Mesothelial cell of epicardium (in vitro differentiated cells): ENCODE measurements around the gene PARD3. TPM values are rescaled to one million over a fixed set of nuclear protein-coding genes. Genes with fewer than 3 reads are reported as not detected.
"Not testable (repeated sequence)": the region's sequence is repeated elsewhere in the genome, so short reads cannot be mapped to it uniquely, and the experiment has no call there.

Experiments used
- DNase-seq, 2 experiments: peaks; one replicate each; pipeline ENCODE4 v3.0.0; 2021; ENCODE audit warnings: low spot score in 2 of 2; ENCODE audit not compliant: unreplicated experiment in 2 of 2
- H3K27ac Mint-ChIP-seq: 2 replicates; pipeline ENCODE4 v1.8.0; 2021; ENCODE audit warnings: mixed read lengths
- H3K27me3 Mint-ChIP-seq: 2 replicates; pipeline ENCODE4 v1.8.0; 2021; ENCODE audit warnings: low read depth, mixed read lengths
- H3K36me3 Mint-ChIP-seq: 2 replicates; pipeline ENCODE4 v1.8.0; 2021; ENCODE audit warnings: mixed read lengths
- H3K4me1 Mint-ChIP-seq: 2 replicates; pipeline ENCODE4 v1.8.0; 2021; ENCODE audit warnings: mixed read lengths
- H3K4me3 Mint-ChIP-seq: 2 replicates; pipeline ENCODE4 v1.8.0; 2021; ENCODE audit warnings: mild to moderate bottlenecking, moderate library complexity, mixed read lengths
- H3K9me3 Mint-ChIP-seq: 2 replicates; pipeline ENCODE4 v1.8.0; 2021; ENCODE audit warnings: mixed read lengths
- total RNA-seq: library from RNA; stranded (reverse); gene quantifications from 3 replicates; pipeline ENCODE4 v1.2.1, GENCODE V29; 2021
- TF ChIP-seq, protein P1 (sequence below): fragments of 200-600 bp; sonication (generic); IDR thresholded peaks from one replicate; pipeline ENCODE4 v1.5.0; 2021; ENCODE audit warnings: antibody characterized with exemption; ENCODE audit not compliant: unreplicated experiment

Gene PARD3
- total RNA-seq, 1 donor from 2014 or later, result 73.2 TPM

DNA sequence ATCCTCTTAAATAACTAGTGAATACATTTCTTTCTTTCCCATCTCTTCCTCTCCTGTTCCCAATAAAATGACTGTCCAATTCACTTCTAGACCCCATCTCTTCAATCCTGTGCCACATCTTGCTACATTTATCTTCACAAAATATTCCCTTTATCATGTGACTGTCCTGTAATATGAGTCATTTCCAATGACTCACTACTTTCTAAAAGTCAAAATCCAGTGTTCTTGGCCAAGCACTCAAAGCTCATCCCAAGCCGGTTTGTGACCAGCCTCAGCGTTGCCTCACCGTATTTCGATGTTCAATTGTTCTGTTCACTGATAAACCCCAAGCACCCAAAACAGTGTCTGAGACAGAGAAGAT, 104.7 kb downstream of the PARD3 start:
- no peak overlapping the region for H3K4me3 Mint-ChIP-seq
- H3K9me3 Mint-ChIP-seq, result no peaks in the 10 kb centered on the region
- peak overlapping the region; percentile 4 for H3K27ac Mint-ChIP-seq
- H3K36me3 Mint-ChIP-seq, result no peaks in the 10 kb centered on the region
- H3K27me3 Mint-ChIP-seq, result no peaks in the 10 kb centered on the region
- H3K4me1 Mint-ChIP-seq, result peaks cover 28% of the 10 kb centered on the region
- DNase-seq, result no peak
- TF ChIP-seq, protein P1, sequence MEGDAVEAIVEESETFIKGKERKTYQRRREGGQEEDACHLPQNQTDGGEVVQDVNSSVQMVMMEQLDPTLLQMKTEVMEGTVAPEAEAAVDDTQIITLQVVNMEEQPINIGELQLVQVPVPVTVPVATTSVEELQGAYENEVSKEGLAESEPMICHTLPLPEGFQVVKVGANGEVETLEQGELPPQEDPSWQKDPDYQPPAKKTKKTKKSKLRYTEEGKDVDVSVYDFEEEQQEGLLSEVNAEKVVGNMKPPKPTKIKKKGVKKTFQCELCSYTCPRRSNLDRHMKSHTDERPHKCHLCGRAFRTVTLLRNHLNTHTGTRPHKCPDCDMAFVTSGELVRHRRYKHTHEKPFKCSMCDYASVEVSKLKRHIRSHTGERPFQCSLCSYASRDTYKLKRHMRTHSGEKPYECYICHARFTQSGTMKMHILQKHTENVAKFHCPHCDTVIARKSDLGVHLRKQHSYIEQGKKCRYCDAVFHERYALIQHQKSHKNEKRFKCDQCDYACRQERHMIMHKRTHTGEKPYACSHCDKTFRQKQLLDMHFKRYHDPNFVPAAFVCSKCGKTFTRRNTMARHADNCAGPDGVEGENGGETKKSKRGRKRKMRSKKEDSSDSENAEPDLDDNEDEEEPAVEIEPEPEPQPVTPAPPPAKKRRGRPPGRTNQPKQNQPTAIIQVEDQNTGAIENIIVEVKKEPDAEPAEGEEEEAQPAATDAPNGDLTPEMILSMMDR, result no peak

DNA sequence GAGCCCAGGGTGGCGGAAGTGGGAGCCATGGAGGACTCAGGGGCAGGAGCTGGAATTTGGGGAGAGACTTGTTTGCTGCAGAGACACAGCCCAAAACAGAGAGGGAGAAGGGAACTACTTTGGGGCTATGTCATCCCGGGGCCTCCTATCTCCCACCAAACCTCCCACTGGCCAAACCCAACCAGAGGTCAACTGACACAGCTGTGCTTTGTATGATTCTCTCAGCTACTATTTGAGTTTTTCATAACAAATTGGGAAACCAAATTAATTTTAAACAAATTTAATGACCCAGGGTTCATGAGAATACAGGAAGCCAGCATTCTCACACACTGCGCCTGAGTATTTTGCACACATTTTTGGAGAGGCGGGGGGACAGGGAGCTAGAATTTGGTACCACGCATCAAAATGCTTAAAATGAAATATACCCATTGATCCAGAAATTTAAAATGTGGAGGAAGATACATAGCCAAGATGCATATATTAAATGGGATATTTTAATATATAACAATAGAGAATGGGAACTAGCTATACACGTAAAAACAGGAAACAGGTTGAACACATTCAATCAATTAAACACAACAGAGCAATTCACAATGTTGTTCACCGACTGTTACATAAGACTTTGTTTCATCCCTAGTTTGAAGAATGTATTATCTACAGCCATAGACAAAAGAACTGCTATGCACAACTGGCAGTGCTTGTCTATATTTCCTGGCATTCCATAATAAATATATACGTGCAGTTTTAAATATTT, 105.3 kb downstream of the PARD3 start:
- Mint-ChIP-seq H3K27ac (peak overlapping the region; percentile 70), H3K9me3 (no peaks in the 10 kb centered on the region), H3K4me3 (no peak overlapping the region), H3K36me3 (no peaks in the 10 kb centered on the region), H3K27me3 (no peaks in the 10 kb centered on the region), H3K4me1 (peaks cover 30% of the 10 kb centered on the region)
- TF ChIP-seq, protein P1, result no peak
- no peak for DNase-seq

DNA sequence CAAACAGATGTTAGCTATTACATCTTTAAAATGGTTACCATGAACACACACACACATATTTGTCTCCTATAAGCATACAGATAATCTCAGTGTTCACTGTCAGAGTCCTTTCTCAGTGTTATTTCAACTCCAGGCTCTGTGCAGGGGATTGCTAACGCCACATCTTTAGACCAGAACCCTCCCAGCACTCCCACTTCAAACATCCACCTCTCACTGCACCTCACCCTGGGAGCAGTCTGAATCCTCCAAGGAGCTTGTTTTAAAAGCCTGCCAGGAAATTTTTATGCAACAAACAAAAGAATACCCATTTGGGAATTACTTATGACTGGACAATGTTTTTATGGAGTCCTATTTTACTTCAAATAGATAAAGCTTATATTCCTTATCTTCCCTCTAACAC, 107.4 kb downstream of the PARD3 start:
- TF ChIP-seq, protein P1, result no peak
- no peak overlapping the region for H3K4me3 Mint-ChIP-seq
- H3K27me3 Mint-ChIP-seq, result no peaks in the 10 kb centered on the region
- H3K9me3 Mint-ChIP-seq, result no peaks in the 10 kb centered on the region
- H3K27ac Mint-ChIP-seq, result peak overlapping the region; percentile 83
- no peak for DNase-seq
- H3K4me1 Mint-ChIP-seq, result peaks cover 41% of the 10 kb centered on the region
- no peaks in the 10 kb centered on the region for H3K36me3 Mint-ChIP-seq

DNA sequence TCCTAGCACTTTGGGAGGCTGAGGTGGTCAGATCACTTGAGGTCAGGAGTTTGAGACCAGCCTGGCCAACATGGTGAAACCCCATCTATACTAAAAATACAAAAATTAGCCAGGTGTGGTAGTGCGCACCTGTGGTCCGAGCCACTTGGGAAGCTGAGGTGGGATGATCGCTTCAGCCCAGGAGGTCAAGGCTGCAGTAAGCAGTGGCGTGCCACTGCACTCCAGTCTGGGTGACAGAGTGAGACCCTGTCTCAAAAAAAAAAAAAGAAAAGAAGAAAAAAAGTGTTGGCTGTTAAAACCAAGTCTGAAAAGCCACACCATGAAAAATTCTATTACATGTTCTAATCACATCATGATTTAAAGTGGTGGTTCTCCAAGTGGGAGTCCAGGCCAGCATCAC, 108.1 kb downstream of the PARD3 start:
- not testable (repeated sequence) for DNase-seq, H3K9me3 Mint-ChIP-seq, H3K36me3 Mint-ChIP-seq, H3K27me3 Mint-ChIP-seq, H3K27ac Mint-ChIP-seq, H3K4me3 Mint-ChIP-seq
- H3K4me1 Mint-ChIP-seq, result peaks cover 45% of the 10 kb centered on the region

DNA sequence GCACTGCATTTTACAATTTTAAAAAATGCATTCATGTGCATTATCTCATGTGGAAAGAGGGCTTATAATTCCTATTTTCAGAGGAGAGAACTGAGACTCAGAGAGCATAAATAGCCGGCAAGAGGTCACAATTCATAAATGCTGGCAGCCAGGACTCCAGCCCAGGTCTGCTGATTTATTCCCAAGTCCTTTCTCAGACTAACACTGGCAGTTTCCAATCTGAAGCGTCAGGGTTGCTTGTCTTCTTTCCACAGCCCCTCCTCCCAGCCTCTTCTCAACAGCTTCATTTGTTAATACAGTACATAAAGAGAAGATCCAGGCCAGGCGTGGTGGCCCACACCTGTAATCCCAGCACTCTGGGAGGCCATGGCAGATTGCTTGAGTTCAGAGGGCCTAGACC, 108.9 kb downstream of the PARD3 start:
- TF ChIP-seq, protein P1, result no peak
- DNase-seq, result no peak
- no peaks in the 10 kb centered on the region for H3K36me3 Mint-ChIP-seq
- peaks cover 44% of the 10 kb centered on the region for H3K4me1 Mint-ChIP-seq
- peak overlapping the region; percentile 59 for H3K27ac Mint-ChIP-seq
- H3K27me3 Mint-ChIP-seq, result no peaks in the 10 kb centered on the region
- H3K4me3 Mint-ChIP-seq, result no peak overlapping the region
- no peaks in the 10 kb centered on the region for H3K9me3 Mint-ChIP-seq

DNA sequence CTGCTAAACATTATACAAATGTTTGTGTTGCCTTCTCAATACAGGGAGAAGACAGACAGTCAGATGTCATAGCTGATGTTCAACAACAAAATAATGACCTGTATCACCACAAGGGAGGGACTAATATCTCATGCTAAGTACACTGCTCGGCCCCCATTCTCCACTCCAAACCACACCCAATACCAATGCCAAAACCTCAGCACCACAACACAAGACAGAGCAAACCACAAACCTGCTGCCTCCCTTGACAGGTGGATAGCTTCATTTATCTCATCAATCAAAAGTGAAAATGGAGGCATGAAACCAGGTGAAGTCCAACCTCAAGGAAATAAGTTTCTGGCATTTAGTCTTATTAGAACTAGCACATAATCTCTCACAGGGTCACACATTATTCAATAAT, 109.5 kb downstream of the PARD3 start:
- TF ChIP-seq, protein P1, result no peak
- H3K9me3 Mint-ChIP-seq, result no peaks in the 10 kb centered on the region
- peaks cover 48% of the 10 kb centered on the region for H3K4me1 Mint-ChIP-seq
- no peak overlapping the region for H3K4me3 Mint-ChIP-seq
- H3K36me3 Mint-ChIP-seq, result no peaks in the 10 kb centered on the region
- no peaks in the 10 kb centered on the region for H3K27me3 Mint-ChIP-seq
- peak overlapping the region; percentile 59 for H3K27ac Mint-ChIP-seq
- DNase-seq, result no peak
